Measurements from ENCODE around the gene FLNC.

The FLNC gene

GRCh38 chr7:128801667-128802418 is 28.4 kb upstream of the FLNC start:
- no peaks in the 10 kb centered on the region for H4K20me1 ChIP-seq (ENCODE audit: control insufficient read depth, insufficient read depth, low read depth, low read length)
- H3K36me3 ChIP-seq (ENCODE audit: control insufficient read depth, low read length): peaks cover 40% of the 10 kb centered on the region

GRCh38 chr7:128804484-128804883 is 25.7 kb upstream of the FLNC start:
- Histone ChIP-seq H3F3A (ENCODE audit: control insufficient read depth, insufficient read depth) (no peaks in the 10 kb centered on the region), H3K79me2 (ENCODE audit: control insufficient read depth, low read length) (no peaks in the 10 kb centered on the region), H3K9me2 (replicated peaks; ENCODE audit: control insufficient read depth, low read length) (no peaks in the 10 kb centered on the region), H3K4me1 (ENCODE audit: control insufficient read depth, low read length) (no peaks in the 10 kb centered on the region), H3K4me2 (ENCODE audit: low read length) (no peak overlapping the region), H4K20me1 (ENCODE audit: control insufficient read depth, insufficient read depth, low read depth, low read length) (no peaks in the 10 kb centered on the region), H3K4me3 (ENCODE audit: low read length) (no peak overlapping the region), H3K9me3 (ENCODE audit: control insufficient read depth, insufficient read depth, low read length) (no peaks in the 10 kb centered on the region), H3K36me3 (ENCODE audit: control insufficient read depth, low read length) (peaks cover 47% of the 10 kb centered on the region), H3K27ac (ENCODE audit: low read depth, low read length) (no peak overlapping the region), H3K27me3 (ENCODE audit: control insufficient read depth, low read length) (no peaks in the 10 kb centered on the region)
- TF ChIP-seq EZH2phosphoT487 (IDR thresholded peaks at IDR 0.05; ENCODE audit: borderline replicate concordance, low read length) (no peak), CTCF (IDR thresholded peaks at IDR 0.05; ENCODE audit: low read depth, low read length, poor library complexity, severe bottlenecking) (no peak)

More at GRCh38 chr7:128801667-128802418, 28.4 kb upstream of the FLNC start:
- no peak for TF ChIP-seq EZH2phosphoT487 (IDR thresholded peaks at IDR 0.05; ENCODE audit: borderline replicate concordance, low read length)
- no peak for TF ChIP-seq CTCF (IDR thresholded peaks at IDR 0.05; ENCODE audit: low read depth, low read length, poor library complexity, severe bottlenecking)
- Histone ChIP-seq H3K79me2 (ENCODE audit: control insufficient read depth, low read length) (no peaks in the 10 kb centered on the region), H3K4me2 (ENCODE audit: low read length) (no peak overlapping the region), H3K4me1 (ENCODE audit: control insufficient read depth, low read length) (no peaks in the 10 kb centered on the region; the same call in 1 of the 2 replicates), H3K27ac (ENCODE audit: low read depth, low read length) (no peak overlapping the region), H3K27me3 (ENCODE audit: control insufficient read depth, low read length) (no peaks in the 10 kb centered on the region), H3K4me3 (ENCODE audit: low read length) (no peak overlapping the region), H3F3A (ENCODE audit: control insufficient read depth, insufficient read depth) (no peaks in the 10 kb centered on the region), H3K9me3 (ENCODE audit: control insufficient read depth, insufficient read depth, low read length) (no peaks in the 10 kb centered on the region), H3K9me2 (replicated peaks; ENCODE audit: control insufficient read depth, low read length) (no peaks in the 10 kb centered on the region)

GRCh38 chr7:128805225-128805624 is 25.0 kb upstream of the FLNC start:
- Histone ChIP-seq H3K27ac (ENCODE audit: low read depth, low read length) (no peak overlapping the region), H3K79me2 (ENCODE audit: control insufficient read depth, low read length) (no peaks in the 10 kb centered on the region), H3K4me1 (ENCODE audit: control insufficient read depth, low read length) (no peaks in the 10 kb centered on the region), H3K9me2 (replicated peaks; ENCODE audit: control insufficient read depth, low read length) (no peaks in the 10 kb centered on the region), H3F3A (ENCODE audit: control insufficient read depth, insufficient read depth) (no peaks in the 10 kb centered on the region), H3K36me3 (ENCODE audit: control insufficient read depth, low read length) (peaks cover 49% of the 10 kb centered on the region), H3K4me3 (ENCODE audit: low read length) (no peak overlapping the region), H3K4me2 (ENCODE audit: low read length) (no peak overlapping the region), H3K9me3 (ENCODE audit: control insufficient read depth, insufficient read depth, low read length) (no peaks in the 10 kb centered on the region), H4K20me1 (ENCODE audit: control insufficient read depth, insufficient read depth, low read depth, low read length) (no peaks in the 10 kb centered on the region), H3K27me3 (ENCODE audit: control insufficient read depth, low read length) (no peaks in the 10 kb centered on the region)
- TF ChIP-seq EZH2phosphoT487 (IDR thresholded peaks at IDR 0.05; ENCODE audit: borderline replicate concordance, low read length) (no peak), CTCF (IDR thresholded peaks at IDR 0.05; ENCODE audit: low read depth, low read length, poor library complexity, severe bottlenecking) (no peak)

All from DOHH2 (cell line).